Liver (tissue), 9 donors: ENCODE measurements around the gene FGF9. TPM values are rescaled to one million over a fixed set of nuclear protein-coding genes. Genes with fewer than 3 reads are reported as not detected.

Experiments
- DNase-seq: peaks from one replicate; pipeline ENCODE4 v3.0.0-alpha.2; 2017; ENCODE audit warnings: low spot score
- H3K27ac ChIP-seq, 2 donors: one replicate each; pipeline ENCODE4 v1.7.0; 2013; ENCODE audit warnings: inconsistent platforms in 2 of 2, low read length in 2 of 2, control low read depth in 1 of 2, low read depth in 1 of 2, mild to moderate bottlenecking in 1 of 2
- H3K27me3 ChIP-seq, 4 donors: one replicate each; pipeline versions ENCODE4 v1.6.1 to v1.7.0; 2013; ENCODE audit warnings: low read length in 3 of 4, inconsistent platforms in 1 of 4, mild to moderate bottlenecking in 1 of 4, moderate library complexity in 1 of 4; ENCODE audit not compliant: control insufficient read depth in 4 of 4, insufficient read depth in 4 of 4
- H3K36me3 ChIP-seq, 4 donors: one replicate each; pipeline versions ENCODE4 v1.6.1 to v1.7.0; 2013; ENCODE audit warnings: low read length in 3 of 4, mild to moderate bottlenecking in 3 of 4, low read depth in 1 of 4, moderate library complexity in 1 of 4; ENCODE audit not compliant: control insufficient read depth in 4 of 4, insufficient read depth in 3 of 4
- H3K4me1 ChIP-seq, 4 donors: one replicate each; pipeline versions ENCODE4 v1.6.1 to v1.7.0; 2013; ENCODE audit warnings: low read length in 3 of 4, mild to moderate bottlenecking in 3 of 4, moderate library complexity in 1 of 4; ENCODE audit not compliant: control insufficient read depth in 4 of 4, insufficient read depth in 4 of 4
- H3K4me3 ChIP-seq, 3 donors: one replicate each; pipeline versions ENCODE4 v1.6.1 to v1.7.0; 2013; ENCODE audit warnings: low read length in 3 of 3, control low read depth in 1 of 3, low read depth in 1 of 3, mild to moderate bottlenecking in 1 of 3
- H3K9ac ChIP-seq, 2 donors: one replicate each; pipeline ENCODE4 v1.7.0; 2013; ENCODE audit warnings: low read length in 2 of 2, mild to moderate bottlenecking in 2 of 2, moderate library complexity in 2 of 2, control low read depth in 1 of 2, low read depth in 1 of 2
- H3K9me3 ChIP-seq, 4 donors: one replicate each; pipeline versions ENCODE4 v1.6.1 to v1.7.0; 2013; ENCODE audit warnings: low read length in 3 of 4; ENCODE audit not compliant: control insufficient read depth in 4 of 4
- ATF3 ChIP-seq: IDR thresholded peaks from 2 replicates; pipeline ENCODE4 v1.6.1; 2016; ENCODE audit warnings: antibody characterized with exemption
- FOXA2 ChIP-seq: IDR thresholded peaks from 2 replicates; pipeline ENCODE4 v1.6.1; 2016; ENCODE audit warnings: antibody characterized with exemption
- HNF4A ChIP-seq, 2 donors: conservative IDR thresholded peaks; 2 replicates each; pipeline ENCODE4 v1.6.1; 2016; ENCODE audit warnings: antibody characterized with exemption in 2 of 2, mild to moderate bottlenecking in 2 of 2
- REST ChIP-seq: IDR thresholded peaks from 2 replicates; pipeline ENCODE4 v1.6.1; 2016; ENCODE audit warnings: antibody characterized with exemption, mild to moderate bottlenecking
- RXRA ChIP-seq, 2 donors: IDR thresholded peaks; 2 replicates each; pipeline ENCODE4 v1.6.1; 2017 to 2018; ENCODE audit warnings: antibody characterized with exemption in 2 of 2, mild to moderate bottlenecking in 1 of 2
- SP1 ChIP-seq: IDR thresholded peaks from 2 replicates; pipeline ENCODE4 v1.6.1; 2018; ENCODE audit warnings: antibody characterized with exemption, mild to moderate bottlenecking
- TAF1 ChIP-seq: conservative IDR thresholded peaks from 2 replicates; pipeline ENCODE4 v1.6.1; 2016; ENCODE audit warnings: antibody characterized with exemption, mild to moderate bottlenecking
- YY1 ChIP-seq: IDR thresholded peaks from 2 replicates; pipeline ENCODE4 v1.6.1; 2016; ENCODE audit warnings: antibody characterized with exemption, mild to moderate bottlenecking
- WGBS: extraction: QIAGEN DNeasy Blood & Tissue Kit; methylation state at CpG from one replicate; pipeline ENCODE4 v1.1.7; 2013; 5-methylcytosine and 5-hydroxymethylcytosine counted together
- polyA plus RNA-seq, 2 donors: library from polyadenylated mRNA; stranded (reverse) in 1 of 2; unstranded in 1 of 2; fragments of 200-250 nt in 1 of 2; fragments of >200 nt in 1 of 2; fragmentation: Nextera tagmentation in 1 of 2; extraction: Ambion mirVana in 1 of 2; gene quantifications; one replicate each; pipeline versions ENCODE4 v1.2.1 to v1.2.3, GENCODE V29; 2013 to 2015
- total RNA-seq, 2 donors: library from RNA; depleted of rRNA; stranded (reverse); fragments of >200 nt; gene quantifications; one replicate each; pipeline ENCODE4 v1.2.3, GENCODE V29; 2014
- TF ChIP-seq, protein P1 (sequence below): IDR thresholded peaks from 2 replicates; pipeline ENCODE4 v1.6.1; 2016; ENCODE audit warnings: antibody characterized with exemption
- donor health status: healthy.
- donor health status: healthy.
- donor health status: healthy.
- donor health status: healthy.
- donor health status: healthy.

FGF9 gene
- total and polyA plus RNA-seq, 4 donors: under 0.01 to 0.05 TPM; not detected in 2

GRCh38 chr13:21753117-21753729, 82.3 kb downstream of the FGF9 start:
- Histone ChIP-seq H3K36me3 (no peaks in the 10 kb centered on the region), H3K4me3 (no peak overlapping the region), H3K9me3 (no peaks in the 10 kb centered on the region), H3K27ac (no peak overlapping the region), H3K9ac (no peak overlapping the region), H3K4me1 (peaks cover 0 to 10% (median 9%) of the 10 kb centered on the region in 4 donors), H3K27me3 (no peaks in the 10 kb centered on the region)
- TF ChIP-seq YY1 (peak; percentile 16), RXRA (IDR thresholded peaks at IDR 0.05) (peak in 1 of 2 donors; percentile 24), TAF1 (no peak), SP1 (no peak), REST (no peak), FOXA2 (peak; percentile 9), HNF4A (conservative IDR thresholded peaks at IDR 0.05) (peak; percentile 3 to 35), ATF3 (no peak)
- TF ChIP-seq, protein P1, sequence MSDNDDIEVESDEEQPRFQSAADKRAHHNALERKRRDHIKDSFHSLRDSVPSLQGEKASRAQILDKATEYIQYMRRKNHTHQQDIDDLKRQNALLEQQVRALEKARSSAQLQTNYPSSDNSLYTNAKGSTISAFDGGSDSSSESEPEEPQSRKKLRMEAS: no peak
- WGBS: 22% methylated on average over 6 of the region's 6 CpGs
- no peak for DNase-seq

Other genes with a start within 250 kb of the FGF9 start
- gene ZDHHC20, start 211.8 kb upstream of the FGF9 start, total RNA-seq: 10 to 100 TPM; 28.6 to 55.4 TPM
- gene ZDHHC20, start 211.8 kb upstream of the FGF9 start, polyA plus RNA-seq: 1 to 10 TPM; 7.7 to 8.5 TPM
- 10 to 100 TPM; 28.7 to 42.9 TPM for gene MICU2, start 66.9 kb upstream of the FGF9 start, total RNA-seq
- gene MICU2, start 66.9 kb upstream of the FGF9 start, polyA plus RNA-seq: 10 to 100 TPM; 19.4 to 20.9 TPM